Natural killer cell (primary cell): ENCODE data around the gene RBM27. TPM values are rescaled to one million over a fixed set of nuclear protein-coding genes. Genes with fewer than 3 reads are reported as not detected.

Experiments
- ATAC-seq, 3 donors: fragments of 150-1000 bp in 2 of 3; fragments of 200-7000 bp in 1 of 3; cut with Tn5 transposase; 1 replicate in 1 of 3; 2 replicates in 2 of 3; pipeline ENCODE4 v1.10.0; 2021; ENCODE audit warnings: mild to moderate bottlenecking in 2 of 3, moderate library complexity in 2 of 3
- DNase-seq, 2 donors: peaks; one replicate each; pipeline versions ENCODE4 v3.0.0 to v3.0.0-alpha.2; 2013 to 2021; ENCODE audit warnings: mixed read lengths in 1 of 2
- H3K27ac ChIP-seq: one replicate; pipeline ENCODE4 v1.5.1; 2013; ENCODE audit warnings: mild to moderate bottlenecking, low read length
- H3K27me3 ChIP-seq: one replicate; pipeline ENCODE4 v1.6.1; 2013; ENCODE audit warnings: low read length; ENCODE audit not compliant: control insufficient read depth, insufficient read depth
- H3K36me3 ChIP-seq: one replicate; pipeline ENCODE4 v1.6.1; 2013; ENCODE audit warnings: low read length; ENCODE audit not compliant: control insufficient read depth, insufficient read depth
- H3K4me1 ChIP-seq: one replicate; pipeline ENCODE4 v1.6.1; 2013; ENCODE audit warnings: low read length; ENCODE audit not compliant: control insufficient read depth, insufficient read depth
- H3K4me3 ChIP-seq: one replicate; pipeline ENCODE4 v1.5.1; 2013; ENCODE audit warnings: low read length
- H3K9me3 ChIP-seq: one replicate; pipeline ENCODE4 v1.6.1; 2013; ENCODE audit warnings: low read length; ENCODE audit not compliant: control insufficient read depth, insufficient read depth
- H3K27ac Mint-ChIP-seq, 2 donors: one replicate each; pipeline ENCODE4 v1.8.0; 2022; ENCODE audit warnings: mild to moderate bottlenecking in 2 of 2, mixed read lengths in 2 of 2, moderate library complexity in 1 of 2
- H3K27me3 Mint-ChIP-seq, 2 donors: one replicate each; pipeline ENCODE4 v1.8.0; 2022; ENCODE audit warnings: low read depth in 2 of 2, mixed read lengths in 2 of 2
- H3K36me3 Mint-ChIP-seq: one replicate; pipeline ENCODE4 v1.8.0; 2022; ENCODE audit warnings: mixed read lengths
- H3K4me1 Mint-ChIP-seq, 2 donors: one replicate each; pipeline ENCODE4 v1.8.0; 2022; ENCODE audit warnings: mixed read lengths in 2 of 2
- H3K4me3 Mint-ChIP-seq: one replicate; pipeline ENCODE4 v1.8.0; 2022; ENCODE audit warnings: mild to moderate bottlenecking, moderate library complexity, mixed read lengths
- H3K9me3 Mint-ChIP-seq, 2 donors: one replicate each; pipeline ENCODE4 v1.8.0; 2022; ENCODE audit warnings: mixed read lengths in 2 of 2
- CTCF ChIP-seq: fragments of 200-600 bp; IDR thresholded peaks from one replicate; pipeline ENCODE4 v1.8.0; 2022; ENCODE audit warnings: antibody characterized with exemption
- WGBS: methylation state at CpG from one replicate; pipeline ENCODE4 v1.1.7; 2013; ENCODE audit warnings: missing lambda C conversion rate; ENCODE audit not compliant: insufficient coverage; 5-methylcytosine and 5-hydroxymethylcytosine counted together
- intact Hi-C: fragments of 100-400 bp; cut with micrococcal nuclease; formaldehyde crosslinking; loops from one replicate; pipeline ENCODE4 v1.14.2; 2022
- total RNA-seq, 4 donors: library from RNA; stranded (reverse); fragments of 120-200 nt in 1 of 4; gene quantifications; one replicate each; pipeline versions ENCODE4 v1.2.3 to v1.2.4, GENCODE V29; 2013 to 2022

RBM27 gene
- total RNA-seq, 3 donors from 2014 or later (not counting 1 experiment from before 2014, with no cell fraction given) = 24.3 to 30.4 (median 26.2) TPM

- intact Hi-C loops = no loop called here
- H3K27me3 Mint-ChIP-seq = no peaks in the 10 kb centered on the region
- DNase-seq (no peak), ATAC-seq (no peak)
- H3K9me3 ChIP-seq = no peaks in the 10 kb centered on the region
- peaks cover 10 to 20% of the 10 kb centered on the region in 2 donors for H3K4me1 Mint-ChIP-seq
- TF ChIP-seq CTCF = no peak
- no peaks in the 10 kb centered on the region for H3K27me3 ChIP-seq
- H3K36me3 ChIP-seq = peaks cover 31% of the 10 kb centered on the region
- peaks cover 8% of the 10 kb centered on the region for H3K36me3 Mint-ChIP-seq
- WGBS = no CpG with 5 or more reads among the region's 1 CpG
- no peaks in the 10 kb centered on the region for H3K9me3 Mint-ChIP-seq
- H3K4me3 ChIP-seq = no peak overlapping the region
- no peaks in the 10 kb centered on the region for H3K4me1 ChIP-seq
- no peak overlapping the region for H3K27ac ChIP-seq
- H3K27ac Mint-ChIP-seq = peak overlapping the region in 1 of 2 donors; percentile 34
- no peak overlapping the region for H3K4me3 Mint-ChIP-seq
Observed at GRCh38 chr5:146223179-146223578, 19.8 kb downstream of the RBM27 start.

- Histone ChIP-seq H3K27me3 (no peaks in the 10 kb centered on the region), H3K9me3 (no peaks in the 10 kb centered on the region), H3K36me3 (peaks cover 45% of the 10 kb centered on the region), H3K27ac (no peak overlapping the region), H3K4me3 (no peak overlapping the region), H3K4me1 (no peaks in the 10 kb centered on the region)
- H3K4me3 Mint-ChIP-seq = no peak overlapping the region
- no peaks in the 10 kb centered on the region for H3K9me3 Mint-ChIP-seq
- H3K27me3 Mint-ChIP-seq = no peaks in the 10 kb centered on the region
- H3K36me3 Mint-ChIP-seq = peaks cover 19% of the 10 kb centered on the region
- ATAC-seq = no peak
- no peak for TF ChIP-seq CTCF
- intact Hi-C loops = no loop called here
- H3K4me1 Mint-ChIP-seq = peaks cover 4 to 6% of the 10 kb centered on the region in 2 donors
- no peak overlapping the region for H3K27ac Mint-ChIP-seq
- DNase-seq = no peak
Observed at GRCh38 chr5:146229222-146229621, 25.8 kb downstream of the RBM27 start.

GRCh38 chr5:146232223-146232622 lies 28.8 kb downstream of the RBM27 start:
- intact Hi-C loops = no loop called here
- 97% methylated on average over 4 of the region's 6 CpGs for WGBS
- Histone ChIP-seq H3K27ac (no peak overlapping the region), H3K36me3 (peaks cover 59% of the 10 kb centered on the region), H3K4me3 (no peak overlapping the region), H3K9me3 (no peaks in the 10 kb centered on the region), H3K27me3 (no peaks in the 10 kb centered on the region), H3K4me1 (no peaks in the 10 kb centered on the region)
- DNase-seq = no peak
- Mint-ChIP-seq H3K27ac (no peak overlapping the region), H3K36me3 (peaks cover 19% of the 10 kb centered on the region), H3K27me3 (no peaks in the 10 kb centered on the region), H3K4me3 (no peak overlapping the region), H3K4me1 (no peaks in the 10 kb centered on the region), H3K9me3 (no peaks in the 10 kb centered on the region)
- no peak for TF ChIP-seq CTCF
- no peak for ATAC-seq

GRCh38 chr5:146233441-146233840 lies 30.0 kb downstream of the RBM27 start:
- Mint-ChIP-seq H3K4me1 (no peaks in the 10 kb centered on the region), H3K27ac (no peak overlapping the region), H3K9me3 (no peaks in the 10 kb centered on the region), H3K36me3 (peaks cover 19% of the 10 kb centered on the region), H3K27me3 (no peaks in the 10 kb centered on the region), H3K4me3 (no peak overlapping the region)
- WGBS = 100% methylated on average over 3 of the region's 5 CpGs
- H3K4me1 ChIP-seq = no peaks in the 10 kb centered on the region
- H3K27ac ChIP-seq = no peak overlapping the region
- H3K36me3 ChIP-seq = peaks cover 68% of the 10 kb centered on the region
- no peak for ATAC-seq
- H3K4me3 ChIP-seq = no peak overlapping the region
- H3K9me3 ChIP-seq = no peaks in the 10 kb centered on the region
- no peaks in the 10 kb centered on the region for H3K27me3 ChIP-seq
- intact Hi-C loops = no loop called here
- DNase-seq = no peak
- TF ChIP-seq CTCF = no peak
